Suprapubic skin (tissue), 4 donors: ENCODE results near the gene TMEM164.

ENCODE experiments used
- POLR2A ChIP-seq, 2 donors: fragments of 450-650 bp; IDR thresholded peaks; one replicate each; pipeline ENCODE4 v1.6.1; 2017; ENCODE audit warnings: antibody characterized with exemption in 2 of 2, mild to moderate bottlenecking in 2 of 2, moderate library complexity in 2 of 2
- POLR2AphosphoS5 ChIP-seq, 3 donors: sonication (generic); formaldehyde crosslinking; IDR thresholded peaks; one replicate each; pipeline ENCODE4 v1.6.1; 2017; ENCODE audit warnings: antibody characterized with exemption in 3 of 3
- TF ChIP-seq, protein P1 (sequence below), 2 donors: fragments of 200-600 bp in 1 of 2; fragments of 450-650 bp in 1 of 2; sonication (generic) in 1 of 2; IDR thresholded peaks; one replicate each; pipeline ENCODE4 v1.5.1; 2016 to 2019; ENCODE audit warnings: antibody characterized with exemption in 2 of 2, mild to moderate bottlenecking in 1 of 2, moderate library complexity in 1 of 2

DNA sequence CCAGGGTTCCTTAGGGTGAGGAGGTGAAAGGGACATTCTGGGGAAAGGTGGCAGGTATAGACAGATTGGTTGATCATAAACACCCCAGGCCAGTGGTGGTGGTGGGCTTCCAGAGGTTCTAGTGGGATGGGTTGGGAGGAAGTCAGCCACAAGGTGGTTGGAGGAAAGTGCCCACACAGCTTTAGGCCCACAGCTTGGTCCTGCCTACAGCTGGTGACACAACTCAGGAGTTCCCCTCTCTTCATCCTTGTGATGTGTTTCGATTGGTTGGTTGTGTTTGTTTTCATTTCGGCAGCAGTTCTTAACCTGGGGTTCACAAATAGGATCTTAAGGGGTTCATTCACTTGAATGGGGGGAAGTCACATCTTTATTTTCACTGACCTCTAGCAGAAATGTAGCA, 157.0 kb downstream of the TMEM164 start:
- TF ChIP-seq, protein P1, sequence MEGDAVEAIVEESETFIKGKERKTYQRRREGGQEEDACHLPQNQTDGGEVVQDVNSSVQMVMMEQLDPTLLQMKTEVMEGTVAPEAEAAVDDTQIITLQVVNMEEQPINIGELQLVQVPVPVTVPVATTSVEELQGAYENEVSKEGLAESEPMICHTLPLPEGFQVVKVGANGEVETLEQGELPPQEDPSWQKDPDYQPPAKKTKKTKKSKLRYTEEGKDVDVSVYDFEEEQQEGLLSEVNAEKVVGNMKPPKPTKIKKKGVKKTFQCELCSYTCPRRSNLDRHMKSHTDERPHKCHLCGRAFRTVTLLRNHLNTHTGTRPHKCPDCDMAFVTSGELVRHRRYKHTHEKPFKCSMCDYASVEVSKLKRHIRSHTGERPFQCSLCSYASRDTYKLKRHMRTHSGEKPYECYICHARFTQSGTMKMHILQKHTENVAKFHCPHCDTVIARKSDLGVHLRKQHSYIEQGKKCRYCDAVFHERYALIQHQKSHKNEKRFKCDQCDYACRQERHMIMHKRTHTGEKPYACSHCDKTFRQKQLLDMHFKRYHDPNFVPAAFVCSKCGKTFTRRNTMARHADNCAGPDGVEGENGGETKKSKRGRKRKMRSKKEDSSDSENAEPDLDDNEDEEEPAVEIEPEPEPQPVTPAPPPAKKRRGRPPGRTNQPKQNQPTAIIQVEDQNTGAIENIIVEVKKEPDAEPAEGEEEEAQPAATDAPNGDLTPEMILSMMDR (IDR thresholded peaks at IDR 0.05): no peak
- TF ChIP-seq POLR2A (IDR thresholded peaks at IDR 0.05): no peak
- TF ChIP-seq POLR2AphosphoS5 (IDR thresholded peaks at IDR 0.05): no peak
